K562 (cell line): Measurements from ENCODE around the gene GNG7.

Source experiments
- CTCF ChIP-seq, 3 experiments: IDR thresholded peaks in 2 of 3; conservative IDR thresholded peaks in 1 of 3; 2 replicates each; pipeline ENCODE4 v1.5.1; 2011 to 2012; ENCODE audit warnings: low read length in 3 of 3, mild to moderate bottlenecking in 3 of 3, control low read depth in 2 of 3, improper control_type of control experiment in 1 of 3, inconsistent platforms in 1 of 3, low read depth in 1 of 3, mixed read lengths in 1 of 3, moderate library complexity in 1 of 3; ENCODE audit not compliant: insufficient read depth in 2 of 3
- EP300 ChIP-seq: IDR thresholded peaks from 2 replicates; pipeline ENCODE4 v1.6.1; 2012; ENCODE audit warnings: low read length, improper control_type of control experiment
- EZH2 ChIP-seq: IDR thresholded peaks from 2 replicates; pipeline ENCODE4 v1.6.1; 2012; ENCODE audit warnings: low read depth, mild to moderate bottlenecking, inconsistent platforms, low read length, borderline replicate concordance
- KAT8 ChIP-seq: fragments of 450-650 bp; IDR thresholded peaks from 2 replicates; pipeline ENCODE4 v1.6.1; 2016; ENCODE audit warnings: low read depth, mild to moderate bottlenecking
- MAX ChIP-seq: sonication (generic); formaldehyde crosslinking; IDR thresholded peaks from 2 replicates; pipeline ENCODE4 v1.9.0; 2022; ENCODE audit warnings: mild to moderate bottlenecking, missing genetic modification reagents
- MCM7 ChIP-seq, 2 experiments: fragments of 450-650 bp; IDR thresholded peaks; 2 replicates each; pipeline ENCODE4 v1.6.1; 2016 to 2018
- PATZ1 ChIP-seq: fragments of 250-450 bp; sonication (Bioruptor Pico); IDR thresholded peaks from 2 replicates; pipeline ENCODE4 v1.5.0; 2020; ENCODE audit warnings: mild to moderate bottlenecking, borderline replicate concordance
- POLR2AphosphoS5 ChIP-seq: IDR thresholded peaks from 2 replicates; pipeline ENCODE4 v1.6.1; 2011; ENCODE audit warnings: mild to moderate bottlenecking, low read depth, low read length, moderate library complexity; ENCODE audit not compliant: control insufficient read depth, insufficient read depth
- PYGO2 ChIP-seq: fragments of 450-650 bp; IDR thresholded peaks from 2 replicates; pipeline ENCODE4 v1.6.1; 2016; ENCODE audit warnings: mild to moderate bottlenecking, missing genetic modification characterization, moderate library complexity, missing compliant biosample characterization
- RBM15 ChIP-seq: fragments of 200-400 bp; formaldehyde crosslinking; IDR thresholded peaks from 2 replicates; pipeline ENCODE4 v1.6.1; 2018; ENCODE audit warnings: mild to moderate bottlenecking, low read length, moderate library complexity; ENCODE audit not compliant: insufficient read depth
- RFX5 ChIP-seq: IDR thresholded peaks from 2 replicates; pipeline ENCODE4 v1.6.1; 2011; ENCODE audit warnings: low read depth, mild to moderate bottlenecking, improper control_type of control experiment, low read length
- SMAD3 ChIP-seq: fragments of 450-650 bp; formaldehyde crosslinking; conservative IDR thresholded peaks from 2 replicates; pipeline ENCODE4 v1.4.0; 2020; ENCODE audit warnings: mild to moderate bottlenecking
- ZNF696 ChIP-seq: fragments of 250-450 bp; sonication (Bioruptor Pico); conservative IDR thresholded peaks from 2 replicates; pipeline ENCODE4 v1.4.0; 2020; ENCODE audit warnings: mild to moderate bottlenecking, moderate library complexity

GRCh38 chr19:2648099-2648498 lies 54.4 kb downstream of the GNG7 start:
- no peak for TF ChIP-seq POLR2AphosphoS5
- TF ChIP-seq RBM15 = no peak
- TF ChIP-seq KAT8 = no peak
- no peak for TF ChIP-seq EP300
- TF ChIP-seq RFX5 = no peak
- TF ChIP-seq MCM7 (IDR thresholded peaks at IDR 0.05) = no peak
- no peak for TF ChIP-seq MAX (CRISPR knock-in tag)
- TF ChIP-seq CTCF (IDR thresholded peaks at IDR 0.05 in 2 of 3, conservative IDR thresholded peaks at IDR 0.05 in 1 of 3; ENCODE audit: insufficient read depth in 2 of 3, low read depth in 1 of 3, low read length in 3 of 3) = no peak
- TF ChIP-seq SMAD3 (CRISPR knock-in tag) = no peak
- no peak for TF ChIP-seq PATZ1 (CRISPR knock-in tag)
- no peak for TF ChIP-seq PYGO2
- TF ChIP-seq ZNF696 (CRISPR knock-in tag) = no peak
- no peak for TF ChIP-seq EZH2
